Gastrocnemius medialis (tissue), 4 donors: Measurements from ENCODE around the gene DMKN. TPM values are rescaled to one million over a fixed set of nuclear protein-coding genes. Genes with fewer than 3 reads are reported as not detected.

Experiments used
- ATAC-seq, 2 donors: fragments of 150-250 bp; one replicate each; pipeline ENCODE4 v1.9.1; 2016
- DNase-seq, 2 donors: peaks; one replicate each; pipeline ENCODE4 v3.0.0-alpha.2; 2019
- H3K27ac ChIP-seq, 4 donors: fragments of 200-600 bp; sonication (generic); 1 replicate in 1 of 4; 2 replicates in 3 of 4; pipeline ENCODE4 v1.5.1; 2016 to 2018; ENCODE audit warnings: mild to moderate bottlenecking in 2 of 4, moderate library complexity in 1 of 4
- H3K27me3 ChIP-seq, 3 donors: fragments of 200-600 bp; sonication (generic) in 2 of 3; 1 replicate in 1 of 3; 2 replicates in 2 of 3; pipeline versions ENCODE4 v1.5.1 to v1.6.0; 2016 to 2019; ENCODE audit warnings: mild to moderate bottlenecking in 1 of 3, moderate library complexity in 1 of 3
- H3K36me3 ChIP-seq, 2 donors: fragments of 200-600 bp; sonication (generic) in 1 of 2; one replicate each; pipeline ENCODE4 v1.5.1; 2017 to 2018
- H3K4me1 ChIP-seq, 2 donors: fragments of 200-600 bp; sonication (generic) in 1 of 2; one replicate each; pipeline ENCODE4 v1.5.1; 2016 to 2017; ENCODE audit warnings: mild to moderate bottlenecking in 2 of 2
- H3K4me3 ChIP-seq, 4 donors: fragments of 200-600 bp; sonication (generic) in 3 of 4; 1 replicate in 1 of 4; 2 replicates in 3 of 4; pipeline ENCODE4 v1.5.1; 2016 to 2019; ENCODE audit warnings: mild to moderate bottlenecking in 2 of 4
- H3K9me3 ChIP-seq, 3 donors: fragments of 200-600 bp; sonication (generic) in 2 of 3; 1 replicate in 1 of 3; 2 replicates in 2 of 3; pipeline ENCODE4 v1.5.1; 2016 to 2019
- CTCF ChIP-seq, 5 experiments: fragments of 450-650 bp in 3 of 5; fragments of 200-600 bp in 2 of 5; sonication (generic) in 2 of 5; IDR thresholded peaks in 4 of 5; conservative IDR thresholded peaks in 1 of 5; 1 replicate in 4 of 5; 2 replicates in 1 of 5; pipeline ENCODE4 v1.5.1; 2016 to 2019; ENCODE audit warnings: antibody characterized with exemption in 5 of 5, mild to moderate bottlenecking in 3 of 5, moderate library complexity in 3 of 5
- POLR2A ChIP-seq, 2 donors: fragments of 450-650 bp; IDR thresholded peaks; one replicate each; pipeline ENCODE4 v1.6.1; 2017; ENCODE audit warnings: antibody characterized with exemption in 2 of 2, mild to moderate bottlenecking in 2 of 2, moderate library complexity in 2 of 2
- in situ Hi-C, 4 donors: fragments of 200-750 bp; cut with MboI; loops; one replicate each; pipeline versions ENCODE4 v1.15.0 to v1.8.0; 2017; ENCODE audit warnings: low sequenced_read_pairs in 4 of 4
- intact Hi-C: fragments of 100-400 bp; cut with DNase I; formaldehyde crosslinking; loops from one replicate; pipeline ENCODE4 v1.15.1; 2023; ENCODE audit warnings: low total_unique reads
- total RNA-seq, 4 donors: library from RNA; depleted of rRNA; stranded (reverse); fragments of >200 nt; gene quantifications; one replicate each; pipeline versions ENCODE4 v1.1.0 to v1.2.3, GENCODE V29; 2016

DMKN gene
- total RNA-seq, 4 donors from 2014 or later = 0.89 TPM; not detected in 3

GRCh38 chr19:35512831-35513627 lies 420 bp downstream of the DMKN start:
- in situ Hi-C loops = no loop called here

GRCh38 chr19:35511337-35511736 lies 2.1 kb downstream of the DMKN start:
- TF ChIP-seq POLR2A (IDR thresholded peaks at IDR 0.05) = no peak
- no peak for TF ChIP-seq CTCF (IDR thresholded peaks at IDR 0.05 in 4 of 5, conservative IDR thresholded peaks at IDR 0.05 in 1 of 5)
- in situ Hi-C loops (no loop called here), intact Hi-C loops (no loop called here)
- H3K27me3 ChIP-seq = peaks cover 44 to 58% (median 46%) of the 10 kb centered on the region in 3 donors
- H3K9me3 ChIP-seq = no peaks in the 10 kb centered on the region
- H3K4me1 ChIP-seq = peaks cover 0 to 4% of the 10 kb centered on the region in 2 donors
- no peak overlapping the region for H3K27ac ChIP-seq
- DNase-seq (no peak), ATAC-seq (no peak)
- H3K4me3 ChIP-seq = no peak overlapping the region
- H3K36me3 ChIP-seq = no peaks in the 10 kb centered on the region

More at GRCh38 chr19:35512831-35513627, 420 bp downstream of the DMKN start:
- no peak for TF ChIP-seq CTCF (IDR thresholded peaks at IDR 0.05 in 4 of 5, conservative IDR thresholded peaks at IDR 0.05 in 1 of 5)
- no peak for TF ChIP-seq POLR2A (IDR thresholded peaks at IDR 0.05)
- no peak for DNase-seq
- Histone ChIP-seq H3K36me3 (no peaks in the 10 kb centered on the region), H3K27ac (no peak overlapping the region), H3K4me1 (peaks cover 0 to 4% of the 10 kb centered on the region in 2 donors), H3K9me3 (no peaks in the 10 kb centered on the region), H3K27me3 (peaks cover 37 to 51% (median 39%) of the 10 kb centered on the region in 3 donors), H3K4me3 (no peak overlapping the region)
- ATAC-seq = no peak
- intact Hi-C loops = no loop called here

- in situ Hi-C loops (no loop called here), intact Hi-C loops (no loop called here)
- Histone ChIP-seq H3K9me3 (no peaks in the 10 kb centered on the region), H3K27ac (no peak overlapping the region), H3K4me1 (peaks cover 0 to 4% of the 10 kb centered on the region in 2 donors), H3K4me3 (no peak overlapping the region), H3K27me3 (peaks cover 44 to 58% (median 46%) of the 10 kb centered on the region in 3 donors), H3K36me3 (no peaks in the 10 kb centered on the region)
- TF ChIP-seq CTCF (IDR thresholded peaks at IDR 0.05 in 4 of 5, conservative IDR thresholded peaks at IDR 0.05 in 1 of 5) (peak in 2 of 5 experiments; percentile 2 to 18), POLR2A (IDR thresholded peaks at IDR 0.05) (no peak)
- DNase-seq (no peak), ATAC-seq (no peak)
Observed at GRCh38 chr19:35510626-35510964, 2.9 kb downstream of the DMKN start.

- peak overlapping the region in 3 of 4 donors; percentile 10 to 25 (median 12) for H3K4me3 ChIP-seq
- TF ChIP-seq POLR2A (IDR thresholded peaks at IDR 0.05) (no peak), CTCF (IDR thresholded peaks at IDR 0.05 in 4 of 5, conservative IDR thresholded peaks at IDR 0.05 in 1 of 5) (peak; percentile 52 to 89 (median 77))
- H3K27me3 ChIP-seq = peaks cover 44 to 58% (median 46%) of the 10 kb centered on the region in 3 donors
- no peaks in the 10 kb centered on the region for H3K9me3 ChIP-seq
- peaks cover 0 to 4% of the 10 kb centered on the region in 2 donors for H3K4me1 ChIP-seq
- in situ Hi-C loops (no loop called here), intact Hi-C loops (no loop called here)
- no peak overlapping the region for H3K27ac ChIP-seq
- no peaks in the 10 kb centered on the region for H3K36me3 ChIP-seq
- peak in 1 of 2 donors; percentile 46 for ATAC-seq
- peak in 1 of 2 donors; percentile 21 for DNase-seq
Observed at GRCh38 chr19:35509861-35510625, 3.4 kb downstream of the DMKN start.
